ENCODE data around the gene ZNF664.

DNA sequence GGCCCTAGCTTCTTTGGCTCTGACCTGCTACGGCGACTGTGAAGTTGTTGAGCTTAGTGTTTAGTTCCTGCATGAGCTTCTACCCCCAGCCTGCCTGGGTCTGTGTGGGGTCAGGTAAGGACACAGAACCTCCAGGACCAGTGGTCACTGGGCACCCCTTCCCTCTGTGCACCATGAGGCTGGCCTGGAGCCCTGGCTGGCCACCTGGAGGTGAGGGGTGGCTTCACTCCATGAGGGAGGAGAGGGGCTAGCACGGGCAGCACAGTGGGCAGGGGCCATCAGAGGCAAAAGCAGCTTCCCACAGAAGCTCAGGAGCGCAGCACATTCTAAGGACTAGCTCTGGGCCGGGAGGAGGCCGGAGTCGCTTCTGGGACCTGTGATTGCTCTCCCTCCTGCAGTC, 37.1 kb upstream of the ZNF664 start:
- no peak for TF ChIP-seq POLR2A (IDR thresholded peaks at IDR 0.05)
- no peak for TF ChIP-seq EP300 (IDR thresholded peaks at IDR 0.05)
- no peak for TF ChIP-seq CTCF (IDR thresholded peaks at IDR 0.05)

Data from tibial nerve (tissue), 4 donors.